Ascending aorta (tissue), 2 donors: Measurements from ENCODE around the gene ARHGAP42. TPM values are rescaled to one million over a fixed set of nuclear protein-coding genes. Genes with fewer than 3 reads are reported as not detected.
"Not testable (repeated sequence)": the region's sequence is repeated elsewhere in the genome, so short reads cannot be mapped to it uniquely, and the experiment has no call there.

ENCODE experiments used
- DNase-seq, 2 donors: peaks; one replicate each; pipeline ENCODE4 v3.0.0-alpha.2; 2019; ENCODE audit warnings: low spot score in 2 of 2
- H3K27ac ChIP-seq, 2 donors: fragments of 200-600 bp; sonication (generic); one replicate each; pipeline ENCODE4 v1.5.1; 2016 to 2017; ENCODE audit warnings: mild to moderate bottlenecking in 1 of 2
- H3K27me3 ChIP-seq: fragments of 200-600 bp; sonication (generic); one replicate; pipeline ENCODE4 v1.5.1; 2017
- H3K36me3 ChIP-seq, 2 donors: fragments of 200-600 bp; sonication (generic); one replicate each; pipeline ENCODE4 v1.5.1; 2016
- H3K4me1 ChIP-seq, 2 donors: fragments of 200-600 bp; sonication (generic); one replicate each; pipeline ENCODE4 v1.5.1; 2016 to 2017; ENCODE audit warnings: mild to moderate bottlenecking in 1 of 2
- H3K4me3 ChIP-seq, 2 donors: fragments of 200-600 bp; sonication (generic); one replicate each; pipeline ENCODE4 v1.5.1; 2016 to 2017; ENCODE audit warnings: mild to moderate bottlenecking in 1 of 2
- H3K9me3 ChIP-seq, 2 donors: fragments of 200-600 bp; sonication (generic); one replicate each; pipeline ENCODE4 v1.5.1; 2016
- CTCF ChIP-seq, 3 experiments: fragments of 200-600 bp in 2 of 3; fragments of 450-650 bp in 1 of 3; sonication (generic) in 2 of 3; IDR thresholded peaks; one replicate each; pipeline ENCODE4 v1.5.1; 2016 to 2019; ENCODE audit warnings: antibody characterized with exemption in 3 of 3, mild to moderate bottlenecking in 1 of 3, moderate library complexity in 1 of 3
- intact Hi-C: fragments of 100-400 bp; cut with DNase I; formaldehyde crosslinking; loops from one replicate; pipeline ENCODE4 v1.15.1; 2023
- total RNA-seq: library from RNA; depleted of rRNA; stranded (reverse); fragments of >200 nt; gene quantifications from one replicate; pipeline ENCODE4 v1.1.0, GENCODE V29; 2016

ARHGAP42 gene
- total RNA-seq, 1 donor from 2014 or later: 4.7 TPM

- Histone ChIP-seq H3K4me1 (peaks cover 0 to under 1% of the 10 kb centered on the region in 2 donors), H3K9me3 (peaks cover 0 to 7% of the 10 kb centered on the region in 2 donors), H3K36me3 (no peaks in the 10 kb centered on the region), H3K27ac (no peak overlapping the region), H3K4me3 (no peak overlapping the region), H3K27me3 (no peaks in the 10 kb centered on the region)
- no peak for TF ChIP-seq CTCF (IDR thresholded peaks at IDR 0.05)
- DNase-seq: no peak
- intact Hi-C loops: no loop called here
Measured at GRCh38 chr11:100746448-100746847, 59.4 kb downstream of the ARHGAP42 start.

- TF ChIP-seq CTCF (IDR thresholded peaks at IDR 0.05): no peak
- peaks cover 0 to 7% of the 10 kb centered on the region in 2 donors for H3K9me3 ChIP-seq
- no peaks in the 10 kb centered on the region for H3K36me3 ChIP-seq
- H3K4me3 ChIP-seq: no peak overlapping the region
- no peaks in the 10 kb centered on the region for H3K27me3 ChIP-seq
- intact Hi-C loops: no loop called here
- H3K27ac ChIP-seq: no peak overlapping the region
- H3K4me1 ChIP-seq: no peaks in the 10 kb centered on the region
- no peak for DNase-seq
Measured at GRCh38 chr11:100748153-100748552, 61.1 kb downstream of the ARHGAP42 start.

- H3K4me3 ChIP-seq, H3K27me3 ChIP-seq, H3K36me3 ChIP-seq, intact Hi-C loops, H3K9me3 ChIP-seq, H3K4me1 ChIP-seq, DNase-seq, H3K27ac ChIP-seq: not testable (repeated sequence)
Measured at GRCh38 chr11:100749887-100750565, 62.9 kb downstream of the ARHGAP42 start.

- H3K4me1 ChIP-seq, H3K4me3 ChIP-seq, H3K27ac ChIP-seq, DNase-seq, intact Hi-C loops, H3K36me3 ChIP-seq, H3K27me3 ChIP-seq, H3K9me3 ChIP-seq: not testable (repeated sequence)
Measured at GRCh38 chr11:100750566-100750891, 63.4 kb downstream of the ARHGAP42 start.

- Histone ChIP-seq H3K27ac (no peak overlapping the region), H3K36me3 (no peaks in the 10 kb centered on the region), H3K4me3 (no peak overlapping the region), H3K9me3 (peaks cover 0 to 7% of the 10 kb centered on the region in 2 donors), H3K4me1 (no peaks in the 10 kb centered on the region), H3K27me3 (no peaks in the 10 kb centered on the region)
- no peak for TF ChIP-seq CTCF (IDR thresholded peaks at IDR 0.05)
- no peak for DNase-seq
- intact Hi-C loops: no loop called here
Measured at GRCh38 chr11:100752371-100753171, 65.5 kb downstream of the ARHGAP42 start.

- DNase-seq: no peak
- no peaks in the 10 kb centered on the region for H3K36me3 ChIP-seq
- no peak overlapping the region for H3K27ac ChIP-seq
- H3K4me1 ChIP-seq: no peaks in the 10 kb centered on the region
- intact Hi-C loops: no loop called here
- no peak for TF ChIP-seq CTCF (IDR thresholded peaks at IDR 0.05)
- no peaks in the 10 kb centered on the region for H3K27me3 ChIP-seq
- no peak overlapping the region for H3K4me3 ChIP-seq
- peaks cover 0 to 7% of the 10 kb centered on the region in 2 donors for H3K9me3 ChIP-seq
Measured at GRCh38 chr11:100753172-100753543, 66.1 kb downstream of the ARHGAP42 start.
